HepG2 (cell line): ENCODE results near the gene GP1BA. TPM values are rescaled to one million over a fixed set of nuclear protein-coding genes. Genes with fewer than 3 reads are reported as not detected.

Source experiments
- CEBPB ChIP-seq: IDR thresholded peaks from 2 replicates; pipeline ENCODE4 v1.6.1; 2011; ENCODE audit warnings: low read depth, low read length, improper control_type of control experiment, borderline replicate concordance
- CENPBD1 ChIP-seq: sonication (generic); formaldehyde crosslinking; IDR thresholded peaks from 2 replicates; pipeline ENCODE4 v1.8.0; 2022; ENCODE audit warnings: missing genetic modification reagents, low read depth, mild to moderate bottlenecking, borderline replicate concordance
- ELF3 ChIP-seq: IDR thresholded peaks from 2 replicates; pipeline ENCODE4 v1.6.1; 2016; ENCODE audit warnings: missing genetic modification reagents, missing compliant biosample characterization
- GABPB1 ChIP-seq: IDR thresholded peaks from 2 replicates; pipeline ENCODE4 v1.6.1; 2016; ENCODE audit warnings: mild to moderate bottlenecking, missing genetic modification reagents, moderate library complexity, missing compliant biosample characterization
- HES4 ChIP-seq: sonication (generic); formaldehyde crosslinking; IDR thresholded peaks from 2 replicates; pipeline ENCODE4 v1.9.0; 2021; ENCODE audit warnings: mild to moderate bottlenecking, missing genetic modification reagents, borderline replicate concordance
- KDM2A ChIP-seq: sonication (generic); formaldehyde crosslinking; IDR thresholded peaks from 2 replicates; pipeline ENCODE4 v1.4.0; 2020; ENCODE audit warnings: low read depth, missing genetic modification reagents, borderline replicate concordance
- LRRFIP1 ChIP-seq: sonication (generic); formaldehyde crosslinking; conservative IDR thresholded peaks from 2 replicates; pipeline ENCODE4 v1.4.0; 2020; ENCODE audit warnings: missing genetic modification reagents
- MTF2 ChIP-seq: sonication (generic); formaldehyde crosslinking; IDR thresholded peaks from 2 replicates; pipeline ENCODE4 v1.5.0; 2020; ENCODE audit warnings: missing genetic modification reagents, borderline replicate concordance
- NFE2L1 ChIP-seq: sonication (generic); formaldehyde crosslinking; IDR thresholded peaks from 2 replicates; pipeline ENCODE4 v1.4.0; 2020; ENCODE audit warnings: missing genetic modification reagents, mild to moderate bottlenecking, borderline replicate concordance
- NFRKB ChIP-seq: fragments of 450-650 bp; IDR thresholded peaks from 2 replicates; pipeline ENCODE4 v1.6.1; 2017
- POLR2G ChIP-seq: fragments of 200-400 bp; formaldehyde crosslinking; IDR thresholded peaks from 2 replicates; pipeline ENCODE4 v1.6.1; 2018; ENCODE audit warnings: mild to moderate bottlenecking, low read depth, low read length, moderate library complexity
- RBFOX2 ChIP-seq: fragments of 200-400 bp; formaldehyde crosslinking; IDR thresholded peaks from 2 replicates; pipeline ENCODE4 v1.6.1; 2017; ENCODE audit warnings: low read depth, mild to moderate bottlenecking, low read length
- TCF7L2 ChIP-seq: IDR thresholded peaks from 2 replicates; pipeline ENCODE4 v1.6.1; 2011; ENCODE audit warnings: mild to moderate bottlenecking, low read depth, low read length, moderate library complexity
- U2AF2 ChIP-seq: fragments of 200-400 bp; formaldehyde crosslinking; IDR thresholded peaks from 2 replicates; pipeline ENCODE4 v1.6.1; 2017; ENCODE audit warnings: low read depth, mild to moderate bottlenecking, low read length
- YEATS2 ChIP-seq: sonication (generic); formaldehyde crosslinking; IDR thresholded peaks from 2 replicates; pipeline ENCODE4 v1.4.0; 2020; ENCODE audit warnings: missing genetic modification reagents, borderline replicate concordance
- ZBTB3 ChIP-seq: sonication (generic); formaldehyde crosslinking; IDR thresholded peaks from 2 replicates; pipeline ENCODE4 v1.4.0; 2020; ENCODE audit warnings: low read depth, mild to moderate bottlenecking, moderate library complexity, missing genetic modification reagents, borderline replicate concordance
- ZNF136 ChIP-seq: sonication (generic); formaldehyde crosslinking; IDR thresholded peaks from 2 replicates; pipeline ENCODE4 v1.8.1; 2022; ENCODE audit warnings: low read depth, mild to moderate bottlenecking, moderate library complexity, missing genetic modification reagents
- ZNF530 ChIP-seq: sonication (generic); formaldehyde crosslinking; IDR thresholded peaks from 2 replicates; pipeline ENCODE4 v1.5.0; 2020; ENCODE audit warnings: low read depth, mild to moderate bottlenecking, missing genetic modification reagents
- ZNF574 ChIP-seq: sonication (generic); formaldehyde crosslinking; IDR thresholded peaks from 2 replicates; pipeline ENCODE4 v1.4.0; 2020; ENCODE audit warnings: missing genetic modification reagents
- ZNF678 ChIP-seq: sonication (generic); formaldehyde crosslinking; IDR thresholded peaks from 2 replicates; pipeline ENCODE4 v1.4.0; 2020; ENCODE audit warnings: mild to moderate bottlenecking, missing genetic modification reagents
- ZNF776 ChIP-seq: sonication (generic); formaldehyde crosslinking; IDR thresholded peaks from 2 replicates; pipeline ENCODE4 v1.4.0; 2020; ENCODE audit warnings: mild to moderate bottlenecking, missing genetic modification reagents
- ZNF83 ChIP-seq: sonication (generic); formaldehyde crosslinking; IDR thresholded peaks from 2 replicates; pipeline ENCODE4 v1.4.0; 2020; ENCODE audit warnings: missing genetic modification reagents, mild to moderate bottlenecking, borderline replicate concordance
- polyA plus RNA-seq, 8 experiments: library from polyadenylated mRNA; depleted of rRNA in 3 of 8; stranded (reverse) in 7 of 8; unstranded in 1 of 8; fragments of >200 nt; fragmentation: Illumina TruSeq in 4 of 8; extraction: Trizol in 4 of 8; gene quantifications; 2 replicates each; pipeline versions ENCODE4 v1.2.1 to v1.2.3, GENCODE V29; 2011 to 2016; ENCODE audit warnings: low read depth in 4 of 8, missing spikeins in 1 of 8, mixed read lengths in 1 of 8; ENCODE audit not compliant: insufficient read depth in 1 of 8
- total RNA-seq, 5 experiments: library from RNA; depleted of rRNA; stranded (reverse); fragments of >200 nt; fragmentation: Illumina TruSeq; extraction: Trizol; gene quantifications; 2 replicates each; pipeline ENCODE4 v1.2.3, GENCODE V29; 2016; ENCODE audit warnings: low read depth in 1 of 5

The GP1BA gene
- total and polyA plus RNA-seq, 2 of the 13 experiments (the other 11 are each of a cell fraction or from before 2014, with no cell fraction given), result not detected

- TF ChIP-seq HES4 (CRISPR knock-in tag), result 0 out of 2 replicates have a peak, but pooled peaks have one; percentile 19
- no peak for TF ChIP-seq MTF2 (CRISPR knock-in tag)
- TF ChIP-seq ZNF136 (CRISPR knock-in tag), result no peak
- 0 out of 2 replicates have a peak, but pooled peaks have one; percentile 39 for TF ChIP-seq KDM2A
- TF ChIP-seq ZBTB3, result 0 out of 2 replicates have a peak, but pooled peaks have one; percentile 6
- peak; percentile 28; the same call in 1 of the 2 replicates for TF ChIP-seq ZNF574
- no peak for TF ChIP-seq YEATS2
- TF ChIP-seq ZNF678 (CRISPR knock-in tag), result no peak
- TF ChIP-seq NFE2L1, result peak; percentile 29; the same call in 1 of the 2 replicates
- peak; percentile 35; the same call in 1 of the 2 replicates for TF ChIP-seq RBFOX2
- TF ChIP-seq LRRFIP1 (CRISPR knock-in tag), result no peak
- TF ChIP-seq GABPB1, result peak; percentile 44; the same call in 1 of the 2 replicates
- 0 out of 2 replicates have a peak, but pooled peaks have one; percentile 5 for TF ChIP-seq ELF3 (CRISPR knock-in tag)
- no peak for TF ChIP-seq U2AF2
- no peak for TF ChIP-seq ZNF776 (CRISPR knock-in tag)
- TF ChIP-seq POLR2G, result peak; percentile 6
- no peak for TF ChIP-seq ZNF83 (CRISPR knock-in tag)
- no peak for TF ChIP-seq NFRKB
- TF ChIP-seq ZNF530 (CRISPR knock-in tag), result 0 out of 2 replicates have a peak, but pooled peaks have one; percentile 8
- no peak for TF ChIP-seq CENPBD1 (CRISPR knock-in tag)
- 0 out of 2 replicates have a peak, but pooled peaks have one; percentile 21 for TF ChIP-seq CEBPB
- no peak for TF ChIP-seq TCF7L2
These were observed 8.7 kb downstream of the GP1BA start (continued) for GRCh38 chr17:4940555-4941318.
